Spleen (tissue), 7 donors: ENCODE measurements around the gene ARHGAP6.

Experiments
- POLR2A ChIP-seq, 3 donors: fragments of 450-650 bp; IDR thresholded peaks; one replicate each; pipeline ENCODE4 v1.5.1; 2017; ENCODE audit warnings: antibody characterized with exemption in 3 of 3, mild to moderate bottlenecking in 1 of 3
- TF ChIP-seq, protein P1 (sequence below), 11 experiments: fragments of 200-600 bp in 7 of 11; fragments of 450-650 bp in 4 of 11; sonication (generic) in 4 of 11; IDR thresholded peaks in 8 of 11; conservative IDR thresholded peaks in 3 of 11; 1 replicate in 7 of 11; 2 replicates in 4 of 11; pipeline versions ENCODE4 v1.4.0 to v1.8.0; 2016 to 2021; ENCODE audit warnings: antibody characterized with exemption in 11 of 11, inconsistent platforms in 4 of 11, mild to moderate bottlenecking in 1 of 11
- donor health status: DM: no; HTN: no; CAD: no; lungs with moderate emphysema.
- donor health status: DM: no; HTN: no; CAD: no.
- donor health status: DM: no; HTN: no; CAD: no.

DNA sequence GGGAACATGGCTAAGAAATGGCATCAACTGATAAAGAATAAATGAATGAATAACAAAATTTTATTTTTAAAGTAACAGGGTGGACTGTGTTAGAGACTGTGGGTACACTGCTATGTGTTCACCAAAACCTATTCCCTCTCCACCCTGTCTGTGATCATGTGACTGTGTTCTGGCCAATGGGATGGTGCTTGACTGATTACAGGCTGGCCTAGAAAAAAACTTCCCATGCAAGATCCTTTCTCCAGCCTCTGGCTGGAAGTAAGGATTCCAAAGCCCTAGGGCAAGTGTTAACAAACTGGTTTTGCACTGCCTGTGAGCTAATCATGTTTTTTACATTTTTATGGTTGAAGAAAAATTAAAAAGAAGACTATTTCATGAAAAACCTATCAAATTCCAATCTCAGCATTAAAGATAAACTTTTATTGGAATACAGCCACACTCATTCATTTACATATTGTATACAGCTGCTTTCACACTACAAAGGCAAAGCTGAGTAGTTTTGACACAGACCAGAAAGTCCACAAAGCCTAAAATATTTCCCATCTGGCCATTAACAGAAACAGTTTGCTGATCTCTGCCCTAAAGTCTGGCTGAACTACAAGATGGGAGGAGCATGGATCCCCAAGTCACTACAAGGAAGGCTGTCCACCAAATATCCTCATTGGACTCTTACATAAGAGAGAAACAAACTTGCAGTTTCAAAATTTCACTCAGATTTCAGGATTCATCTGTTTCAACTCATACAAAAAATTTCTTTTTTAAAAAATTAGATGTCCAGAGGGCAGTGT, 133.2 kb downstream of the ARHGAP6 start:
- TF ChIP-seq, protein P1, sequence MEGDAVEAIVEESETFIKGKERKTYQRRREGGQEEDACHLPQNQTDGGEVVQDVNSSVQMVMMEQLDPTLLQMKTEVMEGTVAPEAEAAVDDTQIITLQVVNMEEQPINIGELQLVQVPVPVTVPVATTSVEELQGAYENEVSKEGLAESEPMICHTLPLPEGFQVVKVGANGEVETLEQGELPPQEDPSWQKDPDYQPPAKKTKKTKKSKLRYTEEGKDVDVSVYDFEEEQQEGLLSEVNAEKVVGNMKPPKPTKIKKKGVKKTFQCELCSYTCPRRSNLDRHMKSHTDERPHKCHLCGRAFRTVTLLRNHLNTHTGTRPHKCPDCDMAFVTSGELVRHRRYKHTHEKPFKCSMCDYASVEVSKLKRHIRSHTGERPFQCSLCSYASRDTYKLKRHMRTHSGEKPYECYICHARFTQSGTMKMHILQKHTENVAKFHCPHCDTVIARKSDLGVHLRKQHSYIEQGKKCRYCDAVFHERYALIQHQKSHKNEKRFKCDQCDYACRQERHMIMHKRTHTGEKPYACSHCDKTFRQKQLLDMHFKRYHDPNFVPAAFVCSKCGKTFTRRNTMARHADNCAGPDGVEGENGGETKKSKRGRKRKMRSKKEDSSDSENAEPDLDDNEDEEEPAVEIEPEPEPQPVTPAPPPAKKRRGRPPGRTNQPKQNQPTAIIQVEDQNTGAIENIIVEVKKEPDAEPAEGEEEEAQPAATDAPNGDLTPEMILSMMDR (IDR thresholded peaks at IDR 0.05 in 8 of 11, conservative IDR thresholded peaks at IDR 0.05 in 3 of 11), result no peak
- no peak for TF ChIP-seq POLR2A (IDR thresholded peaks at IDR 0.05)
